Measurements from ENCODE around the gene SLC41A3.
"Not testable (repeated sequence)": the region's sequence is repeated elsewhere in the genome, so short reads cannot be mapped to it uniquely, and the experiment has no call there.

Gene SLC41A3

GRCh38 chr3:125984951-125985350 is 99.0 kb downstream of the SLC41A3 start:
- not testable (repeated sequence) for DNase-seq

GRCh38 chr3:125977104-125977503 is 106.8 kb downstream of the SLC41A3 start:
- not testable (repeated sequence) for DNase-seq

GRCh38 chr3:125976003-125976390 is 107.9 kb downstream of the SLC41A3 start:
- DNase-seq, result not testable (repeated sequence)

- DNase-seq, result not testable (repeated sequence)
These were observed 108.5 kb downstream of the SLC41A3 start for GRCh38 chr3:125975245-125976002.

GRCh38 chr3:125971997-125972944 is 111.7 kb downstream of the SLC41A3 start:
- not testable (repeated sequence) for DNase-seq

- DNase-seq, result not testable (repeated sequence)
These were observed 115.0 kb downstream of the SLC41A3 start, which contains the start of gene ROPN1B for GRCh38 chr3:125968701-125969592. ROPN1B (plus strand) TSS chr3:125969178; CDS start chr3:125972055, 2,877 bp downstream.

- DNase-seq, result not testable (repeated sequence)
These were observed 115.8 kb downstream of the SLC41A3 start for GRCh38 chr3:125968121-125968520.

GRCh38 chr3:125967156-125967555 is 116.8 kb downstream of the SLC41A3 start:
- DNase-seq, result no peak

GRCh38 chr3:125965505-125965904 is 118.4 kb downstream of the SLC41A3 start:
- no peak for DNase-seq

GRCh38 chr3:125963834-125964233 is 120.1 kb downstream of the SLC41A3 start:
- DNase-seq, result not testable (repeated sequence)

GRCh38 chr3:125961289-125961589 is 122.7 kb downstream of the SLC41A3 start:
- no peak for DNase-seq

GRCh38 chr3:125960456-125961288 is 123.3 kb downstream of the SLC41A3 start:
- no peak for DNase-seq

- DNase-seq, result no peak
These were observed 123.9 kb downstream of the SLC41A3 start for GRCh38 chr3:125960066-125960424.

GRCh38 chr3:125959317-125960065 is 124.4 kb downstream of the SLC41A3 start:
- no peak for DNase-seq

- DNase-seq, result no peak
These were observed 125.2 kb downstream of the SLC41A3 start for GRCh38 chr3:125958511-125959316.

- DNase-seq, result no peak
These were observed 126.0 kb downstream of the SLC41A3 start for GRCh38 chr3:125957674-125958510.

- DNase-seq, result not testable (repeated sequence)
These were observed 126.9 kb downstream of the SLC41A3 start for GRCh38 chr3:125957020-125957419.

Measured in GDM1 (cell line).